HG03103 (cell line): ENCODE measurements around the gene ZNF892.
"Not testable (repeated sequence)": the region's sequence is repeated elsewhere in the genome, so short reads cannot be mapped to it uniquely, and the experiment has no call there.

ENCODE experiments used
- ATAC-seq: cut with Tn5 transposase; IDR thresholded peaks from one replicate; pipeline ENCODE4 v1.9.1; 2021; ENCODE audit warnings: low read depth; ENCODE audit not compliant: unreplicated experiment

Gene ZNF892

DNA sequence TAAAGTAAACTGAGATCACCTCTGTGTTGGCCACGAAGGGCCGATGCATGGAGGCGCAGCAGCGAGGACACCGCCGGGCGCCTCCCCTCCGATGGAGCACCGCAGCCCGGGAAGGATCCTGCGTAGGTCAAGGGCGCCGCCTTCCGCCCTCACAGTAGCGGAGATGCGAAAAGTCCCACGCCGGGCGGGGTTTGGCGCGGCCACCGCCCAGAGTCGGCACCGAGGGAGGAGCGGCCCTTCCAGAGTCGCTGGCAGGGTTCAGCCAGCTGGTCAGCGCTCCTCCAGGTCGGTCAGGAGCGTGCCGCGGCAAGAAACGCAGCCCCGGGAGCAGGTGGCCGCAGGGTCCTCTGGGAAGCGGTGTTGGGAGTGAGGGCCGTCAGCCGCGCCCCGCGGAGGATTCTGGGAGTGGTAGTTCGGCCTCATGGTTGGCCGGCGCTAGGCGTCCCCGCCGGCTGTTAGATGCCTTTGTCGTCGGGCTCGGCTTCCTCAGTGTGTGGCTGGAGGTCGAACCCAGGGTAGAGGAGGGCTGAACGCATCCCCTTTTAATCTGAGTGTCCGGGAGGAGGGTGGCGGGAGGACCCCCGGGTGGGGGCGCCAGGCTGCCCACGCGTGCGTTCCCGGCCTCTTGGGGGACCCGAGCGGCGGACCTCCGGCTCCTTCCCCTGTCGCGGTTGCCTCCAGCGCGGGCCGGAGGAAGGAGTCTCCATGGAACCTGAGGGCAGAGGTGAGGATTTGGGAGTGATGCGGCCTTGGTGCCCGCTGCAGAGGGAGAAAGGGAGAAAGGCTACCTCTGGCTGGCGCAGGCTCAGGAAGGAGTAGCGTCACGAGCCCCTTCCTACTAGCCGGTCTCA is at the start of gene ZNF892:
Gene ZNF892 (plus strand): TSS at position 411 of the 851 bp plus-strand sequence. CDS start 295 bp downstream, at position 706.
- peak; percentile 97 for ATAC-seq

GRCh38 chr2:95158441-95158840 is 48.9 kb upstream of the ZNF892 start:
- no peak for ATAC-seq

GRCh38 chr2:95158891-95159619 is 48.3 kb upstream of the ZNF892 start:
- ATAC-seq, result peak; percentile 36

- peak; percentile 88 for ATAC-seq
These were observed 47.5 kb upstream of the ZNF892 start, which contains the start of gene ZNF514 for GRCh38 chr2:95159690-95160449. TSS of gene ZNF514 (minus strand) at chr2:95159848. CDS start at chr2:95153253, 6,595 bp downstream.

- ATAC-seq, result peak; percentile 4
These were observed 42.3 kb upstream of the ZNF892 start for GRCh38 chr2:95165030-95165370.

DNA sequence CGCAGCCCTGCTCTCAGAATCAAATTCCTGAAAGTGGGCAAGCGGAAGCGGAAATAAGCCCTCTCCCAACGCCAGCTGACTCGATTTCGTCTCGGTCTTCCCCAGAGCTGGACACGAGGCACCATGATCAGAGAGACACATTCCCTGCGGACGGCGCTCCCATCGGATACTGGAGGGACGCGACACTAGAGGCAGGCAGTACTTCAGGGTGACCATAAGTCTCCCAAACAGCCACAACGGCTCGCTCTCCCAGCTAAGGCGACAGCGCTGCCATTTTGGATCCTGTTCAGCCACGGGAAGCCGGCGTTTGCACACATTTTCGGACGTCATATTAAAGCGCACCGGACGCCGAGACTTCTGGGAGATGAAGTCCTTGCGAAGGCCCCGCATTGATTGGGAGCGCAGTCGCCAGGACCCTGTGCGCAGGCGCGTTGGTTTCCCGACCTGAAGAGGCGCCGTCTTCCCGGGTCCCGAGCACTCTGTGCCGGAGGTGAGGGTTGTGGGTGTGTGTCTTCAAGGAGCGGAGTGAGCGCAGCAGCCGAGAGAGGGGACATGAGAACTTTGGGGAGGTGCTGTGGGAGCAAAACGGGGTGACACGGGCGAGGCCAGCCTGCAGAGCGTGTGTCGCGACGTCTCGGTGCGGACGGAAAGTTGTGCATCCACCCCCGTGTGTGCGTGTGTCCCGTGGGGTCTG is 41.8 kb upstream of the ZNF892 start, which contains the start of gene ZNF2:
Gene ZNF2 (plus strand): TSS at position 439 of the 694 bp plus-strand sequence. CDS start 10,418 bp downstream, outside the sequence.
- ATAC-seq, result peak; percentile 93

- peak; percentile 1 for ATAC-seq
These were observed 41.1 kb upstream of the ZNF892 start for GRCh38 chr2:95166065-95166763.

DNA sequence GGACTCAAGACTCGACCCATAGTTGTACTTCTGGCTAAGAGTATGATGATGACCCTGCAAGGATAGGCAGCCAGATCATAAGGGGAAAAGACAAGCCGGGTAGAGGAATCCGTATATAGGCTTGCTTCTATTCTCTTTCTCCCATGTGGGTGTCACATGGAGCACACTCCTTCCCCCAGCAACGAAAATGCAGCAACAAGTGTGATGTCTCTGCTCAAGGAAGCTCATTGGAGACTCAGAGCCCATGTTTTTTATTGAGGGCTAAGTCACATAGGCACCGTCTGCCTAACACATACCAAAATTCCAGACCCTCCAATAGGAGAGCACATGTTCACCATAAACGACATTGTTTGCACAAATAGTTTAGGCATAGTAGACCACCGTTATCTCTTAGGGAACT is 35.4 kb upstream of the ZNF892 start:
- no peak for ATAC-seq

DNA sequence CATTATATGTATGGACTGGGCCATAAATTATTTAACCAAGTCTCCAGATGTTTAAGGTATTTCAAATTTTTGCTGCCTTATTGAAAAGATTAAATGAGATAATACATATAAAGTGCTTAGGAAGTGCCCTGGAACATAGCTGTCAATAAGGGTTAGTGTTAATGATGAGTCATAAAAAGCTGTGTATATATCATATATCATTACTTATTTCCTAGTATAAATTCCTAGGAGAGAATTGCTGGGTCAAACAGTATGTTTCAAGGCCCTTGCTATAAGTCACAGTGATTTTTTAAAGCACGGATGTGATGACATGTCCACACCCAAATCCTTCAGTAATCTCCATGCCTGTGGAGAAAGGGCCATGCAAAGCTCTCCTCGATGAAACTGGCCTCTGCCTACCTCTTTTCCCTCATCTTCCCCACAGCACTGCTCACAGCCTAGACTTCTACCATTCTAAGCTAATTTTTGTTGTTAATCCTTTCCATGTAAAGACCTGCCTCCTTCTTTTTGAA is 33.2 kb upstream of the ZNF892 start:
- ATAC-seq, result no peak

- no peak for ATAC-seq
These were observed 27.9 kb upstream of the ZNF892 start for GRCh38 chr2:95179451-95179850.

GRCh38 chr2:95181774-95182173 is 25.5 kb upstream of the ZNF892 start:
- no peak for ATAC-seq

DNA sequence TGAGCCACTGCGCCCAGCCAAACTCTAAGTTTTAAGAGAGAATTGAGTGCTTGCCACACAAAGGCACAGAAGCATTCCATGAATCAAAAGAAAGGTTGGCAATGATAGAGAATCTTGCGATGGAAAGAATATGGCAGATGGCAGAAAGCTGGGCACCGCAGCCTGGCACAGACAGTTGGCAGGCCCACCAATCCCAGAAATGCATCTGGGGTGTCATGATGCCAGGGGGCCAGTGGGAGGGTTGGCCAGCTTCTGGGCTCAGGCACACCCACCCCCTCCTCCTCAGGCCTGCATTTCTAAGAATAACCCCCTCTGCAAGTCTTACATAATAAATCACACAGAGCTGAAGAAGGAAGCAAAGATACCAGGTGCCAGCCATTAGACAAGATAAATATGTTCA is 22.1 kb upstream of the ZNF892 start:
- no peak for ATAC-seq

GRCh38 chr2:95185973-95186372 is 21.3 kb upstream of the ZNF892 start:
- ATAC-seq, result no peak

- not testable (repeated sequence) for ATAC-seq
These were observed 14.4 kb upstream of the ZNF892 start for GRCh38 chr2:95192956-95193355.

DNA sequence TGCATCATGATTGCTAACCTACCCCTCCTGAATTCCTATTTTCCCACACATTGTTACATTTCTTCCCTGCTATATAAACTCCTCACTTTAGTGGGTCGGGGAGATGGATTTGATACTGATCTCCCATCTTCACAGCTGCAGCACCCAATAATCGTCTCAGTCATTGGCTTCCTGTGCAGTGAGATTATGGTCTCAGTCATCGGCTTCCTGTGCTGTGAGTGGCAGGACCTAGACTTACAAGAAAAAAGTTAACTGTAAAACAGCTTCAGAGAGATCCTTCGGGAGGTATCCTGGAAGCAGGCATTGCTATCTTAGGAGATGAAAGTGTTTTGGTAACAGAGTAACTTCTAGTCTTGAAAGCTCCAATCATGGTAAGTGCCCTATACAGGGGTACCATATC is 3.4 kb upstream of the ZNF892 start:
- ATAC-seq, result no peak

DNA sequence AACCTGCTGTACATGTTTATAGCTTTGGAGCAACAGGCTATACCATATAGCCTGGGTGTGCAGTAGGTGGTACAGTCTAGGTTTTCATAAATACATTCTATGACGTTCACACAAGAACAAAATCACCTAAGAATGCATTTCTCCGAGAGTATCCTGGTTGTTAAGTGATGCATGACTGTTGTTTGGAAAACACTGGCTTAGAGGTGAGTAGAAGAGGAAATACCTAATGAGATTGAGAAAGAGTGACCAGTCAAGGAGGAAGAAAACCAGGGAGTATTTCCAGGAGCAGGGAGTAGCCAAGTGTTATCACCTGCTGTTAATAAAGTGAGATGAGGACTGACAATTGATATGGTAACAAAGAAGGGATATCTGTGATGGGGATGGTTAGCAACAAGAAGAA is 2.9 kb upstream of the ZNF892 start:
- no peak for ATAC-seq

DNA sequence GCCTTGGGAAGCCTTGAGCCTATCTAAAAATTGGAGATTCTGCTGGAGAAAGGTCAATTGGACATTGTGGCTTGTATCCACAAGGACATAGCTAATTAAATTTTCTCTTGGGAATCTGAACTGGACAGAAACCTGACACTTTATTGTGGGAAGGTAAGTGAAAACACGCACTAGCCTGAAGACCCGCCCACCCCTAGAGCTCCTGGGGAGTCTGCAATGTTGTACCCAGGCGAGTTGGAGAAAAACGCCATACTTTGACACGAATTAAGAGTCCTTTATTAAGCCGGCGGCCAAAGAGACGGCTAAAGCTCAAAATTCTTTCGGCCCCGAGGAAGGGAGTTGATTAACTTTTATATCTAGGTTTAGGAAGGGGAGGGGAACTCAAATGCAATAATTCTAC is 1.2 kb upstream of the ZNF892 start:
- ATAC-seq, result no peak

DNA sequence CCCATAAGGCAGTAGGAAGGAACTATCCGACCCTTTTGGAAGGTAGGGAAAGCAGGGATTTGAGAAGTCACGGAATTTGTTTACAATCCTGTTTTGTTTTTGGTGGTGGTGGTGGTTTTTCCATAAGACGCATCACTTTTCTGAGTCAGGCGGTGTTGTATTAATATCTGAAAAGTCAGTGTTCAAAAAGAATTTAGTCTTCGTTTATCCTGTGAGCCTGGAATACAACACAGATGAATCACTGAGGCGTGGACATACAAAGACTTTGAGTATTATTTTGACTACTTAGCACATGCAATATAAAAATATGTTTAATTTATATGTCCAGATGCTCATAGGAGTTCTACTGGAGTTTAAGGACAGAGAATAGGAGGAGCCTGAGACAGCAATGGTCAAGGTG is 785 bp downstream of the ZNF892 start:
- ATAC-seq, result no peak

GRCh38 chr2:95215018-95215612 is 7.8 kb downstream of the ZNF892 start:
- no peak for ATAC-seq
